Activated CD4-positive, alpha-beta T cell treated with anti-CD3 and anti-CD28 coated beads for 4 hours (primary cell): ENCODE results near the gene AP1S3.
"Not testable (repeated sequence)": the region's sequence is repeated elsewhere in the genome, so short reads cannot be mapped to it uniquely, and the experiment has no call there.

Experiments
- DNase-seq, 2 donors: peaks; one replicate each; pipeline ENCODE4 v3.0.0-alpha.2; 2020

The AP1S3 gene

GRCh38 chr2:223837287-223838061 is at the start of gene AP1S3:
AP1S3 (minus strand) TSS chr2:223837582; CDS start chr2:223837450, 132 bp downstream.
- peak; percentile 71 to 72 for DNase-seq

- DNase-seq: no peak
Observed at GRCh38 chr2:223887127-223887526, 49.7 kb upstream of the AP1S3 start.

- no peak for DNase-seq
Observed at GRCh38 chr2:223886726-223887125, 49.3 kb upstream of the AP1S3 start.

GRCh38 chr2:223884399-223884798 is 47.0 kb upstream of the AP1S3 start:
- DNase-seq: no peak

GRCh38 chr2:223882715-223883114 is 45.3 kb upstream of the AP1S3 start:
- DNase-seq: no peak

GRCh38 chr2:223880796-223881195 is 43.4 kb upstream of the AP1S3 start:
- DNase-seq: no peak

- DNase-seq: no peak
Observed at GRCh38 chr2:223877721-223878410, 40.5 kb upstream of the AP1S3 start.

GRCh38 chr2:223873672-223874071 is 36.3 kb upstream of the AP1S3 start:
- DNase-seq: no peak

GRCh38 chr2:223872772-223873171 is 35.4 kb upstream of the AP1S3 start:
- not testable (repeated sequence) for DNase-seq

GRCh38 chr2:223871661-223872060 is 34.3 kb upstream of the AP1S3 start:
- DNase-seq: not testable (repeated sequence)

GRCh38 chr2:223870840-223871611 is 33.6 kb upstream of the AP1S3 start:
- no peak for DNase-seq

- no peak for DNase-seq
Observed at GRCh38 chr2:223868005-223868404, 30.6 kb upstream of the AP1S3 start.

- no peak for DNase-seq
Observed at GRCh38 chr2:223865907-223866508, 28.6 kb upstream of the AP1S3 start.

GRCh38 chr2:223865124-223865523 is 27.7 kb upstream of the AP1S3 start:
- DNase-seq: peak in 1 of 2 donors; percentile 8

- no peak for DNase-seq
Observed at GRCh38 chr2:223863491-223863890, 26.1 kb upstream of the AP1S3 start.

GRCh38 chr2:223860809-223861738 is 23.7 kb upstream of the AP1S3 start:
- no peak for DNase-seq

- no peak for DNase-seq
Observed at GRCh38 chr2:223859070-223859469, 21.7 kb upstream of the AP1S3 start.

- no peak for DNase-seq
Observed at GRCh38 chr2:223856584-223856983, 19.2 kb upstream of the AP1S3 start.

- no peak for DNase-seq
Observed at GRCh38 chr2:223856021-223856420, 18.6 kb upstream of the AP1S3 start.

- no peak for DNase-seq
Observed at GRCh38 chr2:223855426-223855825, 18.0 kb upstream of the AP1S3 start.

- no peak for DNase-seq
Observed at GRCh38 chr2:223854741-223855140, 17.4 kb upstream of the AP1S3 start.

GRCh38 chr2:223853425-223853837 is 16.0 kb upstream of the AP1S3 start:
- DNase-seq: no peak
